HepG2 (cell line): ENCODE measurements around the gene SYNJ2. TPM values are rescaled to one million over a fixed set of nuclear protein-coding genes. Genes with fewer than 3 reads are reported as not detected.

Source experiments
- AHR ChIP-seq: IDR thresholded peaks from 2 replicates; pipeline ENCODE4 v1.6.1; 2018; ENCODE audit warnings: missing genetic modification reagents, missing compliant biosample characterization
- AKAP8 ChIP-seq: sonication (generic); formaldehyde crosslinking; IDR thresholded peaks from 2 replicates; pipeline ENCODE4 v1.5.1; 2020; ENCODE audit warnings: mild to moderate bottlenecking, missing genetic modification reagents
- EHMT2 ChIP-seq: fragments of 200-600 bp; sonication (generic); IDR thresholded peaks from 2 replicates; pipeline ENCODE4 v1.7.0; 2017; ENCODE audit warnings: antibody characterized with exemption, low read depth, low read length, borderline replicate concordance
- GABPA ChIP-seq, 2 experiments: IDR thresholded peaks; 2 replicates each; pipeline ENCODE4 v1.6.1; 2011 to 2016; ENCODE audit warnings: low read depth in 2 of 2, low read length in 1 of 2, missing biosample characterization in 1 of 2, missing genetic modification characterization in 1 of 2
- ISL2 ChIP-seq: sonication (generic); formaldehyde crosslinking; IDR thresholded peaks from 2 replicates; pipeline ENCODE4 v1.5.0; 2020; ENCODE audit warnings: missing genetic modification reagents
- MATR3 ChIP-seq: sonication (generic); formaldehyde crosslinking; IDR thresholded peaks from 2 replicates; pipeline ENCODE4 v1.4.0; 2020; ENCODE audit warnings: missing genetic modification reagents
- MTA1 ChIP-seq: sonication (generic); formaldehyde crosslinking; IDR thresholded peaks from 2 replicates; pipeline ENCODE4 v1.4.0; 2020; ENCODE audit warnings: missing genetic modification reagents, mild to moderate bottlenecking, borderline replicate concordance
- TAF15 ChIP-seq: fragments of 200-400 bp; formaldehyde crosslinking; IDR thresholded peaks from one replicate; pipeline ENCODE4 v1.6.1; 2018; ENCODE audit warnings: mild to moderate bottlenecking, low read depth, low read length; ENCODE audit not compliant: poor library complexity, severe bottlenecking
- ZKSCAN1 ChIP-seq: fragments of 150-350 bp; IDR thresholded peaks from 2 replicates; pipeline ENCODE4 v1.6.1; 2014; ENCODE audit warnings: low read length
- ZNF850 ChIP-seq: sonication (generic); formaldehyde crosslinking; conservative IDR thresholded peaks from 2 replicates; pipeline ENCODE4 v1.9.0; 2021; ENCODE audit warnings: mild to moderate bottlenecking, missing genetic modification reagents
- ZSCAN25 ChIP-seq: sonication (generic); formaldehyde crosslinking; IDR thresholded peaks from 2 replicates; pipeline ENCODE4 v1.8.0; 2022; ENCODE audit warnings: mild to moderate bottlenecking, missing genetic modification reagents
- polyA plus RNA-seq, 8 experiments: library from polyadenylated mRNA; depleted of rRNA in 3 of 8; stranded (reverse) in 7 of 8; unstranded in 1 of 8; fragments of >200 nt; fragmentation: Illumina TruSeq in 4 of 8; extraction: Trizol in 4 of 8; gene quantifications; 2 replicates each; pipeline versions ENCODE4 v1.2.1 to v1.2.3, GENCODE V29; 2011 to 2016; ENCODE audit warnings: low read depth in 4 of 8, missing spikeins in 1 of 8, mixed read lengths in 1 of 8; ENCODE audit not compliant: insufficient read depth in 1 of 8
- total RNA-seq, 5 experiments: library from RNA; depleted of rRNA; stranded (reverse); fragments of >200 nt; fragmentation: Illumina TruSeq; extraction: Trizol; gene quantifications; 2 replicates each; pipeline ENCODE4 v1.2.3, GENCODE V29; 2016; ENCODE audit warnings: low read depth in 1 of 5
- TF ChIP-seq, protein P1 (sequence below): sonication (generic); formaldehyde crosslinking; IDR thresholded peaks from 2 replicates; pipeline ENCODE4 v1.9.0; 2022; ENCODE audit warnings: low read depth, missing genetic modification reagents
- TF ChIP-seq, protein P2 (sequence below): sonication (generic); formaldehyde crosslinking; IDR thresholded peaks from 2 replicates; pipeline ENCODE4 v1.4.0; 2020; ENCODE audit warnings: missing genetic modification reagents
- TF ChIP-seq, protein P3 (sequence below): sonication (generic); formaldehyde crosslinking; IDR thresholded peaks from 2 replicates; pipeline ENCODE4 v1.4.0; 2020; ENCODE audit warnings: missing genetic modification reagents, borderline replicate concordance
- TF ChIP-seq, protein P4 (sequence below): sonication (generic); formaldehyde crosslinking; IDR thresholded peaks from 2 replicates; pipeline ENCODE4 v1.5.1; 2020; ENCODE audit warnings: mild to moderate bottlenecking, moderate library complexity, missing genetic modification reagents
- TF ChIP-seq, protein P5 (sequence below): sonication (generic); formaldehyde crosslinking; IDR thresholded peaks from 2 replicates; pipeline ENCODE4 v1.5.1; 2020; ENCODE audit warnings: mild to moderate bottlenecking, missing genetic modification reagents, moderate library complexity

SYNJ2 gene
- total and polyA plus RNA-seq, 2 of the 13 experiments (the other 11 are each of a cell fraction or from before 2014, with no cell fraction given), result 39.1 to 57.6 TPM

DNA sequence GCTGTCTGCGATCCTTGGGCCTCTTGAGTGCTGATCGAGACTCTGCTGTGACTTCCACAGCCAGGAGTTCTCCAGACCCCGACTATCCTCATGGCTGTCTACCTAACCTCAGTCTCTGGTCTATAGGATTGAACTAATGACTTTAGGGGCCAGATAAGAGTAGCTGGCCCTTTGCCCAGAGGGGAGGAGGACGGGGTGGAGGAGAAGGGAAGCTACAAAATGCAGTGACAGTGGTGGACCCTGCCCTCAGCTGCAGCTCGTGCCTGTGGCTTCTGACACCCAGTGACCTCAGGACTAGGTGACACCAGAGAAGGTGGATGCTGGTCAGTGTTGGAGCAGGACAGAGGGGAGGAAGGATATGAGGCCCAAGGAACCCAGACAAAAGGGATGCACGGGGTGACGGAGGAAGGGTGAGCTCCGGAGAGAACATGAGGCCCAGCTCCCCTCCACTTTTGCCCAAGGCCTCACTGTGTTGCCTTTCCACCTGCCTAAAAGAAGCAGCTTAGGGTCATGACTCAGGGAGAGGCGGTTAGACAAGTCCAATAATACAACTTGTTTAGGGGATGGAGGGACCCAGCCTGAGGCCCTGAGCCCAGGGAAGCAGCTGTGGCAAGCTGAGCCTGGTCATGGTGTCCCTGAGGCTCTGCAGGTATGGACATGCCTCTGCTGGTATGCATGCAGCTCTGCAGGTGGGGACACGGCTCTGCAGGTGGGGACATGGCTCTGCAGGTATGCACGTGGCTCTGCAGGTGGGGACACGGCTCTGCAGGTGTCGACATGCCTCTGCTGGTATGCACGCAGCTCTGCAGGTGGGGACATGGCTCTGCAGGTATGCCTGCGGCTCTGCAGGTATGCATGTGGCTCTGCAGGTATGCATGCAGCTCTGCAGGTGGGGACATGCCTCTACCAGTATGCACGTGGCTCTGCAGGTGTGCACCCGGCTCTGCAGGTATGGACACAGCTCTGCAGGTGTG is 67.7 kb downstream of the SYNJ2 start (continued):
- peak; percentile 96 for TF ChIP-seq ZSCAN25 (CRISPR knock-in tag)
- TF ChIP-seq, protein P1, sequence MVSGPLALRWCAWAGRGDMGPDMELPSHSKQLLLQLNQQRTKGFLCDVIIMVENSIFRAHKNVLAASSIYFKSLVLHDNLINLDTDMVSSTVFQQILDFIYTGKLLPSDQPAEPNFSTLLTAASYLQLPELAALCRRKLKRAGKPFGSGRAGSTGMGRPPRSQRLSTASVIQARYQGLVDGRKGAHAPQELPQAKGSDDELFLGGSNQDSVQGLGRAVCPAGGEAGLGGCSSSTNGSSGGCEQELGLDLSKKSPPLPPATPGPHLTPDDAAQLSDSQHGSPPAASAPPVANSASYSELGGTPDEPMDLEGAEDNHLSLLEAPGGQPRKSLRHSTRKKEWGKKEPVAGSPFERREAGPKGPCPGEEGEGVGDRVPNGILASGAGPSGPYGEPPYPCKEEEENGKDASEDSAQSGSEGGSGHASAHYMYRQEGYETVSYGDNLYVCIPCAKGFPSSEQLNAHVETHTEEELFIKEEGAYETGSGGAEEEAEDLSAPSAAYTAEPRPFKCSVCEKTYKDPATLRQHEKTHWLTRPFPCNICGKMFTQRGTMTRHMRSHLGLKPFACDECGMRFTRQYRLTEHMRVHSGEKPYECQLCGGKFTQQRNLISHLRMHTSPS, result no peak
- TF ChIP-seq, protein P2, sequence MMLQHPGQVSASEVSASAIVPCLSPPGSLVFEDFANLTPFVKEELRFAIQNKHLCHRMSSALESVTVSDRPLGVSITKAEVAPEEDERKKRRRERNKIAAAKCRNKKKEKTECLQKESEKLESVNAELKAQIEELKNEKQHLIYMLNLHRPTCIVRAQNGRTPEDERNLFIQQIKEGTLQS, result no peak; the same call in 1 of the 2 replicates
- TF ChIP-seq, protein P3, sequence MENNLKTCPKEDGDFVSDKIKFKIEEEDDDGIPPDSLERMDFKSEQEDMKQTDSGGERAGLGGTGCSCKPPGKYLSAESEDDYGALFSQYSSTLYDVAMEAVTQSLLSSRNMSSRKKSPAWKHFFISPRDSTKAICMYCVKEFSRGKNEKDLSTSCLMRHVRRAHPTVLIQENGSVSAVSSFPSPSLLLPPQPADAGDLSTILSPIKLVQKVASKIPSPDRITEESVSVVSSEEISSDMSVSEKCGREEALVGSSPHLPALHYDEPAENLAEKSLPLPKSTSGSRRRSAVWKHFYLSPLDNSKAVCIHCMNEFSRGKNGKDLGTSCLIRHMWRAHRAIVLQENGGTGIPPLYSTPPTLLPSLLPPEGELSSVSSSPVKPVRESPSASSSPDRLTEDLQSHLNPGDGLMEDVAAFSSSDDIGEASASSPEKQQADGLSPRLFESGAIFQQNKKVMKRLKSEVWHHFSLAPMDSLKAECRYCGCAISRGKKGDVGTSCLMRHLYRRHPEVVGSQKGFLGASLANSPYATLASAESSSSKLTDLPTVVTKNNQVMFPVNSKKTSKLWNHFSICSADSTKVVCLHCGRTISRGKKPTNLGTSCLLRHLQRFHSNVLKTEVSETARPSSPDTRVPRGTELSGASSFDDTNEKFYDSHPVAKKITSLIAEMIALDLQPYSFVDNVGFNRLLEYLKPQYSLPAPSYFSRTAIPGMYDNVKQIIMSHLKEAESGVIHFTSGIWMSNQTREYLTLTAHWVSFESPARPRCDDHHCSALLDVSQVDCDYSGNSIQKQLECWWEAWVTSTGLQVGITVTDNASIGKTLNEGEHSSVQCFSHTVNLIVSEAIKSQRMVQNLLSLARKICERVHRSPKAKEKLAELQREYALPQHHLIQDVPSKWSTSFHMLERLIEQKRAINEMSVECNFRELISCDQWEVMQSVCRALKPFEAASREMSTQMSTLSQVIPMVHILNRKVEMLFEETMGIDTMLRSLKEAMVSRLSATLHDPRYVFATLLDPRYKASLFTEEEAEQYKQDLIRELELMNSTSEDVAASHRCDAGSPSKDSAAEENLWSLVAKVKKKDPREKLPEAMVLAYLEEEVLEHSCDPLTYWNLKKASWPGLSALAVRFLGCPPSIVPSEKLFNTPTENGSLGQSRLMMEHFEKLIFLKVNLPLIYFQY (CRISPR knock-in tag), result no peak
- no peak for TF ChIP-seq ZNF850
- no peak for TF ChIP-seq EHMT2
- TF ChIP-seq MATR3 (CRISPR knock-in tag), result no peak
- TF ChIP-seq ISL2 (CRISPR knock-in tag), result peak; percentile 68; the same call in 1 of the 2 replicates
- 0 out of 2 replicates have a peak, but pooled peaks have one; percentile 50 for TF ChIP-seq AKAP8
- TF ChIP-seq GABPA (IDR thresholded peaks at IDR 0.05; ENCODE audit: low read depth, low read length), result no peak
- no peak for TF ChIP-seq GABPA (CRISPR knock-in tag; IDR thresholded peaks at IDR 0.05; ENCODE audit: low read depth)
- peak; percentile 94 for TF ChIP-seq MTA1 (CRISPR knock-in tag)
- TF ChIP-seq TAF15, result no peak
- TF ChIP-seq, protein P4, sequence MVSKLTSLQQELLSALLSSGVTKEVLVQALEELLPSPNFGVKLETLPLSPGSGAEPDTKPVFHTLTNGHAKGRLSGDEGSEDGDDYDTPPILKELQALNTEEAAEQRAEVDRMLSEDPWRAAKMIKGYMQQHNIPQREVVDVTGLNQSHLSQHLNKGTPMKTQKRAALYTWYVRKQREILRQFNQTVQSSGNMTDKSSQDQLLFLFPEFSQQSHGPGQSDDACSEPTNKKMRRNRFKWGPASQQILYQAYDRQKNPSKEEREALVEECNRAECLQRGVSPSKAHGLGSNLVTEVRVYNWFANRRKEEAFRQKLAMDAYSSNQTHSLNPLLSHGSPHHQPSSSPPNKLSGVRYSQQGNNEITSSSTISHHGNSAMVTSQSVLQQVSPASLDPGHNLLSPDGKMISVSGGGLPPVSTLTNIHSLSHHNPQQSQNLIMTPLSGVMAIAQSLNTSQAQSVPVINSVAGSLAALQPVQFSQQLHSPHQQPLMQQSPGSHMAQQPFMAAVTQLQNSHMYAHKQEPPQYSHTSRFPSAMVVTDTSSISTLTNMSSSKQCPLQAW (CRISPR knock-in tag), result peak; percentile 82
- TF ChIP-seq, protein P5, sequence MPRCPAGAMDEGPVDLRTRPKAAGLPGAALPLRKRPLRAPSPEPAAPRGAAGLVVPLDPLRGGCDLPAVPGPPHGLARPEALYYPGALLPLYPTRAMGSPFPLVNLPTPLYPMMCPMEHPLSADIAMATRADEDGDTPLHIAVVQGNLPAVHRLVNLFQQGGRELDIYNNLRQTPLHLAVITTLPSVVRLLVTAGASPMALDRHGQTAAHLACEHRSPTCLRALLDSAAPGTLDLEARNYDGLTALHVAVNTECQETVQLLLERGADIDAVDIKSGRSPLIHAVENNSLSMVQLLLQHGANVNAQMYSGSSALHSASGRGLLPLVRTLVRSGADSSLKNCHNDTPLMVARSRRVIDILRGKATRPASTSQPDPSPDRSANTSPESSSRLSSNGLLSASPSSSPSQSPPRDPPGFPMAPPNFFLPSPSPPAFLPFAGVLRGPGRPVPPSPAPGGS (CRISPR knock-in tag), result 0 out of 2 replicates have a peak, but pooled peaks have one; percentile 43
- TF ChIP-seq AHR (CRISPR knock-in tag), result no peak
- no peak for TF ChIP-seq ZKSCAN1
